Left lung (tissue), 10 donors: ENCODE data around the gene EXOSC5. TPM values are rescaled to one million over a fixed set of nuclear protein-coding genes. Genes with fewer than 3 reads are reported as not detected.

Source experiments
- ATAC-seq: fragments of 200-7000 bp; cut with Tn5 transposase; one replicate; pipeline ENCODE4 v1.9.1; 2020; ENCODE audit warnings: moderate library complexity
- DNase-seq, 4 donors: peaks; one replicate each; pipeline ENCODE4 v3.0.0-alpha.2; 2013 to 2020
- H3K27ac ChIP-seq, 2 donors: fragments of 200-600 bp; sonication (generic) in 1 of 2; one replicate each; pipeline versions ENCODE4 v1.5.0 to v1.8.0; 2020 to 2021
- H3K27me3 ChIP-seq, 2 donors: fragments of 200-600 bp; sonication (generic) in 1 of 2; one replicate each; pipeline versions ENCODE4 v1.5.0 to v1.8.0; 2020 to 2021
- H3K36me3 ChIP-seq, 2 donors: fragments of 200-600 bp; sonication (generic) in 1 of 2; one replicate each; pipeline versions ENCODE4 v1.5.0 to v1.8.0; 2020 to 2021
- H3K4me1 ChIP-seq, 2 donors: fragments of 200-600 bp; one replicate each; pipeline ENCODE4 v1.8.0; 2021
- H3K4me3 ChIP-seq, 2 donors: fragments of 200-600 bp; sonication (generic) in 1 of 2; one replicate each; pipeline versions ENCODE4 v1.5.0 to v1.8.0; 2020 to 2021; ENCODE audit warnings: mild to moderate bottlenecking in 1 of 2
- H3K9me3 ChIP-seq, 2 donors: fragments of 200-600 bp; sonication (generic) in 1 of 2; one replicate each; pipeline versions ENCODE4 v1.5.0 to v1.8.0; 2020 to 2021
- intact Hi-C, 2 donors: fragments of 100-400 bp; cut with DNase I; formaldehyde crosslinking; loops; one replicate each; pipeline versions ENCODE4 v1.11.2 to v1.14.2; 2022
- polyA plus RNA-seq, 6 donors: library from polyadenylated mRNA; unstranded; fragments of 120-200 nt; gene quantifications; one replicate each; pipeline ENCODE4 v1.2.1, GENCODE V29; 2013; ENCODE audit not compliant: insufficient read length in 6 of 6
- total RNA-seq, 2 donors: library from RNA; stranded (reverse); fragmentation: NEBNext Ultra II Directional; extraction: Animal tissue kit (Norgen Biotek cat#: 25700); gene quantifications; one replicate each; pipeline ENCODE4 v1.2.1, GENCODE V29; 2021
- TF ChIP-seq, protein P1 (sequence below), 2 donors: fragments of 200-600 bp; sonication (generic) in 1 of 2; IDR thresholded peaks; one replicate each; pipeline versions ENCODE4 v1.5.0 to v1.8.0; 2021; ENCODE audit warnings: antibody characterized with exemption in 2 of 2
- donor health status: DM: no; HTN: yes; CAD: no.
- donor health status: DM: no; HTN: no; CAD: no.

EXOSC5 gene
- total and polyA plus RNA-seq, 8 donors = 10.3 to 19.5 (median 15.2) TPM

DNA sequence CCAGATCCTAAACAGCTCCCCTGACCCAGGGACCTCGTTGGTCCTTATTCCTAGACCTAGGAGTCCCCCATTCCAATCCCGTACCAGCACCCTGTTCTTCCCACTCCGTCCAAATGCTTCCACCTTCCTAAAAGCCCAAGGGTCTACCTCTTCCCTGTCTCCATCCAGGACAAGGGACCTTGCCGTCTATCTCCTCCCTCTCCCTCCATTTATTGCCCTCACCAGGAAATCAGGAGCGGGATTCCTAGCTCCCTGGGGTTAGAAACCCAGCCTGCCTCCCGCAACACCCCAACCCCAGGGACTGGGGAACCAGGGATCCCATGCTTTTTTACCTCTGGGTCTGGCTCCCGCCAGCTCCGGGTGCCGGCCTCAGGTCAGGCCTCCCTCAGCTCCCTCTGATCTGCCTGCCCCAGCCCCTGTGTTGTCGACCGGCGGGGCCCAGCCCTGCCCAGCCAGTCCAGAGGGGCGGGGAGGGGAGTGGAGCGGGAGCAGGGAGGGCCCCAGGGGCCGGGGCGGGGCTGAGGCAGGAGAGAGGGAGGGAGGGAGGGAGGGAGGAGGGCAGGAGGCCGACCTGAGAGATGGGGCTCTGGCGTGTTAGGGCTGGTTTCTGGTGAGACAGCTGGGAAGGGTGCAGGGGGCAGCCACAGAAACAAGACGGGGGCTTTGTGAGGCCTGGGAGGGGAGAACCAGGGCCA is 29.9 kb upstream of the EXOSC5 start, which contains the start of gene B3GNT8:
Gene B3GNT8, minus strand, starts transcription at position 423 of the 695 bp plus-strand sequence. CDS start 596 bp downstream, outside the sequence.
- Histone ChIP-seq H3K27ac (peak within 1 kb of the TSS; percentile 75 to 90), H3K36me3 (peaks cover 0 to 63% of the 10 kb centered on the region in 2 donors), H3K4me1 (peaks cover 14 to 76% of the 10 kb centered on the region in 2 donors), H3K4me3 (peak within 1 kb of the TSS; percentile 49 to 71), H3K27me3 (no peaks in the 10 kb centered on the region), H3K9me3 (no peaks in the 10 kb centered on the region)
- DNase-seq (peak; percentile 42 to 99 (median 90)), ATAC-seq (peak; percentile 88)
- intact Hi-C loops = no loop called here
- TF ChIP-seq, protein P1, sequence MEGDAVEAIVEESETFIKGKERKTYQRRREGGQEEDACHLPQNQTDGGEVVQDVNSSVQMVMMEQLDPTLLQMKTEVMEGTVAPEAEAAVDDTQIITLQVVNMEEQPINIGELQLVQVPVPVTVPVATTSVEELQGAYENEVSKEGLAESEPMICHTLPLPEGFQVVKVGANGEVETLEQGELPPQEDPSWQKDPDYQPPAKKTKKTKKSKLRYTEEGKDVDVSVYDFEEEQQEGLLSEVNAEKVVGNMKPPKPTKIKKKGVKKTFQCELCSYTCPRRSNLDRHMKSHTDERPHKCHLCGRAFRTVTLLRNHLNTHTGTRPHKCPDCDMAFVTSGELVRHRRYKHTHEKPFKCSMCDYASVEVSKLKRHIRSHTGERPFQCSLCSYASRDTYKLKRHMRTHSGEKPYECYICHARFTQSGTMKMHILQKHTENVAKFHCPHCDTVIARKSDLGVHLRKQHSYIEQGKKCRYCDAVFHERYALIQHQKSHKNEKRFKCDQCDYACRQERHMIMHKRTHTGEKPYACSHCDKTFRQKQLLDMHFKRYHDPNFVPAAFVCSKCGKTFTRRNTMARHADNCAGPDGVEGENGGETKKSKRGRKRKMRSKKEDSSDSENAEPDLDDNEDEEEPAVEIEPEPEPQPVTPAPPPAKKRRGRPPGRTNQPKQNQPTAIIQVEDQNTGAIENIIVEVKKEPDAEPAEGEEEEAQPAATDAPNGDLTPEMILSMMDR (IDR thresholded peaks at IDR 0.05) = no peak

DNA sequence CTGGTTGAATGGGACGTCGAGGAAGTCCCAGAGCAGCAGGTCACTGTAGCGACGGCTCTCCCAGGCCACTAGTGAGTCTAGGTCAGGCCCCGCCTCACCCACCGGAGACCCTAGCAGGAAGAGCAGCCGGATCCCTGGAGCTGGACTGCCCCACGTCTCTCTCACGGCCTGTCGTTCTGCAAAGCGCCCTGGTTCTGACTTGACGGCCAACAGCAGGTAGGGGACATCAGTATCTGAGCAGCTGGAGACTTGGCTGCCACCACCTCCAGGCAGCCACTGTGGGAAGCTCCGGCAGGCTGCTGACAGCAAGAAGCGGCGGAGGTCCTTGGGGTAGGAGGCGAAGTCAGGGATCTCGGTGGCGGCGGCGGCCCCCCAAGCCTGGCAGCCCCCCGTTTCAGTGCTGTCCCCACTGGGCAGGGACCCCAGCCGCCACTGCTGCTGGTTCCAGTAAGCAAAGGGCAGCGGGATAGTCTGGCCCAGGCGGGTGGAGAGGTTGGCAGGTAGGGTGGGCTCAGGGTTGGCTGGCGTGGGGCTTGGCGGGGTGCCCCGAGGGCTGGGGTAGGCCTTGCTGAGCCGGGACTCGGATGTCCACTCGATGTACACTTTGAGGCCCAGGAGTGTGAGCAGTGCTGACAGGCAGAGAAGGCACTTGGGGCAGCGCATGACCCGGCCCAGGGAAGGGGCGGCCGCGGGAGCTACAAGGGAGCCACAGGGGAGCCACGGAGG is 29.1 kb upstream of the EXOSC5 start:
- intact Hi-C loops = no loop called here
- peak overlapping the region; percentile 75 to 90 for H3K27ac ChIP-seq
- no peaks in the 10 kb centered on the region for H3K9me3 ChIP-seq
- TF ChIP-seq, protein P1 (IDR thresholded peaks at IDR 0.05) = no peak
- H3K36me3 ChIP-seq = peaks cover 0 to 61% of the 10 kb centered on the region in 2 donors
- H3K27me3 ChIP-seq = no peaks in the 10 kb centered on the region
- H3K4me3 ChIP-seq = peak overlapping the region; percentile 49 to 71
- peaks cover 14 to 83% of the 10 kb centered on the region in 2 donors for H3K4me1 ChIP-seq
- DNase-seq = peak in 1 of 4 donors; percentile 10
- ATAC-seq = peak; percentile 14

GRCh38 chr19:41425174-41426115 is 28.3 kb upstream of the EXOSC5 start:
- intact Hi-C loops = no loop called here
- Histone ChIP-seq H3K27ac (peak overlapping the region; percentile 75 to 90), H3K4me3 (peak overlapping the region; percentile 49 to 71), H3K4me1 (peaks cover 14 to 86% of the 10 kb centered on the region in 2 donors), H3K36me3 (peaks cover 0 to 61% of the 10 kb centered on the region in 2 donors), H3K9me3 (no peaks in the 10 kb centered on the region), H3K27me3 (no peaks in the 10 kb centered on the region)
- TF ChIP-seq, protein P1 (IDR thresholded peaks at IDR 0.05) = no peak
- ATAC-seq (peak; percentile 16), DNase-seq (no peak)

GRCh38 chr19:41424335-41425173 is 27.4 kb upstream of the EXOSC5 start:
- H3K36me3 ChIP-seq = peaks cover 0 to 64% of the 10 kb centered on the region in 2 donors
- peak overlapping the region; percentile 75 to 90 for H3K27ac ChIP-seq
- H3K4me1 ChIP-seq = peaks cover 14 to 95% of the 10 kb centered on the region in 2 donors
- intact Hi-C loops = no loop called here
- no peaks in the 10 kb centered on the region for H3K9me3 ChIP-seq
- TF ChIP-seq, protein P1 (IDR thresholded peaks at IDR 0.05) = no peak
- H3K27me3 ChIP-seq = no peaks in the 10 kb centered on the region
- DNase-seq (no peak), ATAC-seq (peak; percentile 3)
- peak overlapping the region in 1 of 2 donors; percentile 71 for H3K4me3 ChIP-seq
